Transverse colon (tissue), 3 donors: ENCODE data around the gene ATP6V1E1.

ENCODE experiments used
- CTCF ChIP-seq, 5 experiments: fragments of 200-600 bp in 3 of 5; fragments of 450-650 bp in 2 of 5; sonication (generic) in 3 of 5; IDR thresholded peaks; 1 replicate in 2 of 5; 2 replicates in 3 of 5; pipeline ENCODE4 v1.5.1; 2016 to 2017; ENCODE audit warnings: antibody characterized with exemption in 5 of 5, inconsistent platforms in 3 of 5, mild to moderate bottlenecking in 2 of 5, moderate library complexity in 1 of 5
- POLR2A ChIP-seq: fragments of 450-650 bp; IDR thresholded peaks from one replicate; pipeline ENCODE4 v1.6.1; 2016; ENCODE audit warnings: antibody characterized with exemption, mild to moderate bottlenecking, moderate library complexity

- TF ChIP-seq CTCF (IDR thresholded peaks at IDR 0.05), result no peak
- no peak for TF ChIP-seq POLR2A
These were observed 19.4 kb upstream of the ATP6V1E1 start for GRCh38 chr22:17647991-17648390.
